ENCODE results near the gene IRF8.
"Not testable (repeated sequence)": the region's sequence is repeated elsewhere in the genome, so short reads cannot be mapped to it uniquely, and the experiment has no call there.

IRF8 gene

GRCh38 chr16:85868495-85868894, 30.5 kb upstream of the IRF8 start:
- no peak for DNase-seq (ENCODE audit: low read depth in 2 of 3, low spot score in 2 of 3)

DNA sequence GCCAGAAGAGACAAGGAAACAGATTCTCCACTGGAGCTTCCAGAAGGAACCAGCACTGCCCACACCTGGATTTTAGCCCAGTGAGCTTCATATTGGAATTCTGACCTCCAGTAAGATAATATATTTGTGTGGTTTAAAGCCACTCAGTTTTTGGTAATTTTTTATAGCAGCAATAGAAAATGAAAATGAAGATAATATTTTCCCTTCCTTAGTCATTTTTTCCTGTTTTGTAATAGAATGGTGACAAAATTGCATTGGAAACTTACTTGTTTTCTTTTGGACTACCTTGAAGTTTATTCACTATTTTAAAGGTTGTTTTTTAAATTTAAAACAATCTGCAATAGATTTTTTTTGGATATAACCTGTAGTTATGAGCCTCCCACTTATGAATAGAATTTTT, 29.8 kb upstream of the IRF8 start:
- no peak for DNase-seq (ENCODE audit: low read depth in 2 of 3, low spot score in 2 of 3)

DNA sequence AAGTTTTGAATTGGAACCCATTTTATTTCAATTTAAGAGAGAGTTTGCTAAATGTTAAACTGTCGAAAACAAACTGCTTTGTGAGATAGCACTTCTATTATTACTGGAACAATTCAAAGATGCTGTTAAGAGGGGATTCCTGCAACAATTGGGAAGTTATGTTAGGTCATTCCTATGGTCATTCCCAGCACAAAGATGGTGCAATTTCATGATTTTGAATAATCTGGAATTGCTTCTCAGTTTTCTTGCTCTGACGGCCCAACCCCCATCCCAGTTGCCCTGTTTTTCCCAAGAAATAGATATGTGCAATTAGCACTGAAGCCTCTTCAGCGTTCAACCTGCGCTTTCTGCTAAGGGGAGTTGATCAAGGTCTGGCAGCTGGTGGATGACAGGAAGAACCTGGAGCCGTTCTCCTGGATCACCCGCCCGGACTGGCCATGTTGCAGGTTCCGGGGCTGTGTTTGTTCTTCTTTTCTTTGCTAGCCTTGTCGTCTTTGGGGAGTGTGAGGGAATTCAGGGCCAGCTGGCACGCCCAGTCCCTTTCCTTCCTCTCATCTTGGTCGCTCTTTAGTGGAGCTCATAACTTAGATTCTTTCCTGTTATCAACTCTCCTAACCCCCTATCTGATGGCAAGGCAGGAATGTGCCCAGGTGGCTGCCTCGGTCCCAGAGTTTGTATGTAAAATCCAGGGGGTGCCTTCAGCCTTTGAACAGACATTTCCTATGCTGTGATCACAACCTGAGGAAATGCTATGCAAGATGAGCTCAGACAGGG, 29.0 kb upstream of the IRF8 start:
- no peak for DNase-seq (ENCODE audit: low read depth in 2 of 3, low spot score in 2 of 3)

DNA sequence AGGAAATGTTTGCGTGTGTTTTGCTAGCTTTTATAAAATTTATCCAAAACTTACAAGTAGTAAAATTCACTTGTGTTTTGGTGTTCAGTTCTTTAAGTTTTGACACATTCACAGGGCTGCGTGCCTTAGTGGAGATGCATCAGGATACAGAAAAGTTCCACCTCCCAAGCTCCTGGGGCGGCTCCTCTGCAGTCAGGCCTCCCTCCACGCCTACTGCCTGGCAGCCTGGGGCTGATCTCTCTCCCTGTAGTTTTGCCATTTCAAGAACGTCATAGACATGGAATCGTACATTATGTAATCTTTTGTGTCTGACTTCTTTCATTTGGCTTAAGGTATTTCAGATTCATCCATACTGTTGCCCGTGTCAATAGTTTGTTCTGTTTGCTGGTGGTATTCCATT, 27.2 kb upstream of the IRF8 start:
- DNase-seq (ENCODE audit: low read depth in 2 of 3, low spot score in 2 of 3), result no peak

GRCh38 chr16:85872734-85873133, 26.2 kb upstream of the IRF8 start:
- DNase-seq (ENCODE audit: low read depth in 2 of 3, low spot score in 2 of 3), result no peak

DNA sequence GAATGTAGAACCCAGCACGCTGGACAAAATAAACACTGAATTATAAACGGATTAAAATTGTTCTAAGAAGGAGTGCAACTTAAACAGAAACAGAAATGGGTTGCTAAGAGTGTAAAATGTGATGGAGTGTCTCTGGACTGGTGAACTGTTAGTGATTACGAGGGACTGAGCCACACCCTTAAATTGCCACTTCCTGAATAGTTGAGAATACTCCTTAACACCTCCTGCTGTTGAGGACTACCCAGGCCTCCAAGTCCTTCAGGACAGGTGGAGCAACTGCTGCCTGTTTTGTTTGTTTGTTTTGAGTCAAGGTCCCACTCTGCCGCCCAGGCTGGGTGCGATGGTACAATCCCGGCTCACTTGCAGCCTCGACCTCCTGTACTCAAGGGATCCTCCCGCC, 25.8 kb upstream of the IRF8 start:
- DNase-seq (ENCODE audit: low read depth in 2 of 3, low spot score in 2 of 3), result no peak

- not testable (repeated sequence) for DNase-seq (ENCODE audit: low read depth in 2 of 3, low spot score in 2 of 3)
These were observed 24.9 kb upstream of the IRF8 start for GRCh38 chr16:85874031-85874430.

- no peak for DNase-seq (ENCODE audit: low read depth in 2 of 3, low spot score in 2 of 3)
These were observed 20.6 kb upstream of the IRF8 start for GRCh38 chr16:85878407-85878806.

- DNase-seq (ENCODE audit: low read depth in 2 of 3, low spot score in 2 of 3), result no peak
These were observed 20.1 kb upstream of the IRF8 start for GRCh38 chr16:85878875-85879274.

DNA sequence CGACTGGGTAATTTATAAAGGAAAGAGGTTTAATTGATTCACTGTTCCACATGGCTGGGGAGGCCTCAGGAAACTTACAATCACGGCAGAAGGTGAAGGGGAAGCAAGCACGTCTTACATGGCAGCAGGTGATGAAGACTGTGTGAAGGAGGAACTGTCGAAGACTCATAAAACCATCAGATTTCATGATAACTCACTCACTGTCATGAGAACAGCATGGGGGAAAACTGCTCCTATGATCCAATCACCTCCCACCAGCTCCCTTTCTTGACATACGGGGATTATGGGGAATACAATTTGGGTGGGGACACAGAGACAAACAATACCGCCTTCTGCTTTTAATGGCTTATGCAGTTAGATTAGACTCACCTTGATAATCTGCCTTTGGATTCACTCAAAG, 19.4 kb upstream of the IRF8 start:
- no peak for DNase-seq (ENCODE audit: low read depth in 2 of 3, low spot score in 2 of 3)

DNA sequence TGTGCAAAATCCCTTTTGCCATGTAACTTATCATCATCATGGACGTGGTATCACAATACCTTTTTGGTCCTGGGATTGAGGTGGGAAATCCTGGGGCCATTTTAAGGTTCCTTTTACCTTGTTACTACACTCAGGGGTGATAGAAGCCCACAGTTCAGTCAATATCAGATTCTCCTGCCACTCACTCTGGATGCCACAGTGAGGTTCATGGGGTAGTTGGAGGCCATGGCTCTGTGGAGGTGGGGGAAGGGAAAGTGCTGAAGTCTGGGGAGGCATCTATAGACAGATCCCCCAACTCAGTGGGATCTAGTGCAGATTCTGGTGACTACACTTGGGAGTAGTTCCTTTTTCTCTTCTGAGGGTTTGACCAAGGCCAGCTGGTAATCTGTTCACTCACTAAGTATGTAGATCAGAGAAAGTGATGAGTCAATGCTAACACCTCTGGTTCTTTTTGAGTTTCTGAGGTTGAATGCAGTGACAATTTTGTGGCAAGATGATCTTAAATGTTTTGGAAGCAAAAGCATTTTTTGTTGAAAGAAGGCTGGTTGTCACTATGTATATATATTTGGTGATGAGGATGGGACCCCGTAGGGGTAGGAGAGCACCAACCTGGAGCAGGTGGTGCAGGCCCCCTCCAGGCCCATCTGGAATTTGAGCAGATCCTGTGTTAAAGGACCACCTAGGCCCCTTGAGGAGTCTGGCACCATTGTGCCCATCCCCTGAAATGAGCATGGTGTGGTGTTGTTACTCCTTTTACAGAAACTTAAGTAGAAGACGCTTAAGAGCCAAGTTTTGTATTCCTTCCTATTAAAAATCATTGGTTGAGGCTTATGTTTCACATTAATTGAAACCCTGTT, 18.8 kb upstream of the IRF8 start:
- no peak for DNase-seq (ENCODE audit: low read depth in 2 of 3, low spot score in 2 of 3)

GRCh38 chr16:85880861-85881260, 18.1 kb upstream of the IRF8 start:
- DNase-seq (ENCODE audit: low read depth in 2 of 3, low spot score in 2 of 3), result no peak

- no peak for DNase-seq (ENCODE audit: low read depth in 2 of 3, low spot score in 2 of 3)
These were observed 17.5 kb upstream of the IRF8 start for GRCh38 chr16:85881436-85881835.

GRCh38 chr16:85882181-85882810, 16.7 kb upstream of the IRF8 start:
- DNase-seq (ENCODE audit: low read depth in 2 of 3, low spot score in 2 of 3), result no peak

- no peak for DNase-seq (ENCODE audit: low read depth in 2 of 3, low spot score in 2 of 3)
These were observed 15.1 kb upstream of the IRF8 start for GRCh38 chr16:85883813-85884212.

GRCh38 chr16:85884808-85885463, 14.0 kb upstream of the IRF8 start:
- no peak for DNase-seq (ENCODE audit: low read depth in 2 of 3, low spot score in 2 of 3)

GRCh38 chr16:85885537-85885936, 13.4 kb upstream of the IRF8 start:
- no peak for DNase-seq (ENCODE audit: low read depth in 2 of 3, low spot score in 2 of 3)

DNA sequence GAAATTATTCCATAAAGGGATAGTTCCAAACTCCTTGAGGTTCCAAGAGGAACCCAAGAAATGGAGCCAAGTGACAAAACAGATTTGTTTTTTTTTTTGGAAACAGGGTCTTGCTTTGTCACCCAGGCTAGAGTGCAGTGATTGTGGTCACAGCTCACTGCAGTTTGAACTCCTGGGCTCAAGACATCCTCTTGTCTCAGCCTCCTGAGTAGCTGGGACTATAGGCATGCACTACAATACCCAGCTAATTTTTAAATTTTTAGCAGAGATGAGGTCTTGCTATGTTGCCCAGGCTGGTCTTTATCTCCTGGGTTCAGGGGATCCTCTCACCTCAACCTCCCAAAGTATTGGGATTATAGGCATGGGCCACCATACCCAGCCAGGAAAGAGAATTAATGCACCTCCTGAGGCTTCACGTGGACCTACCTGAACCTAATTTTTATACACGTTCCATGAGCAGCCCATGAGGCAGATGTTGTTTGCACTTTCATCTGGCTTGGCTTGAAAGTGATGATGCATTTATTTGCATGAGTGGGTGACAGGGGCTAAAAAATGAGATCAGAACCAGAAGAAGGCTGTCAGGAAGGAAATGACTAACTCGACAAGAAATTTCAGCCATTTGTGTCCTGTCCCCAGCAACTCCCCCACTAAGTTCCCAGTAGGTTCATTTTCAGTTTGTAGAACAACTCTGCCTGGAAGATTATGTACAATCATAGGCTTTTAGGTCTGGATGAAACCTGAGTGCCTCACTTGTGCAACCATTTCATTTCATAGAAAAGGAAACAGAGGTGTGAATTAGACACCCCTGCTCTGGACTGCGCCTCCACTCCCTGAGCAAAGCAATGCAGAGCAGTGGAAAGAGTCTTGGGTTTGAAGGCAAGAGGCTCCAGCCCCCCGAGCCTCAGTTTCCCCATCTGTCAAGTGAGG, 10.3 kb upstream of the IRF8 start:
- no peak for DNase-seq (ENCODE audit: low read depth in 2 of 3, low spot score in 2 of 3)

GRCh38 chr16:85891033-85891775, 7.8 kb upstream of the IRF8 start:
- no peak for DNase-seq (ENCODE audit: low read depth in 2 of 3, low spot score in 2 of 3)

DNA sequence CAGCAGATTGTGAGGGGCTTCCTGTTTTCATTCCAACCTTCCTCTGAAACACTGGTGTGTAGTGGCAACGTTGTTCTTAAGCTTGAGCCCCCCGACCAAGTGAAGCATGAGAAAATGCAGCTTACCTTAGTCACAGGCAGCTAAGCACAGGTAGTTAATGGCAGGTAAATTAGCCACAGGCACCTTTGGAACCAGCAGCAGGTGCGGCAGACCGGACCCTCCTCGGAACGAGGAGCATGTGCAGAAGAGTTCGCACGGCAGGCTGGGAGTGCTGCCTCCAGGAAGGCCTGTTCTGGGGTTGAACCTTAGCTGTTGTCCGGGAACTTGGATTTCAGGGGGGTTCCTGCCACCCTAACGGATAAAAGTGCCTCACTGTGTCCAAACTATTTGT, 7.2 kb upstream of the IRF8 start:
- no peak for DNase-seq (ENCODE audit: low read depth in 2 of 3, low spot score in 2 of 3)

All from activated CD8-positive, alpha-beta memory T cell treated with anti-CD3 and anti-CD28 coated beads for 48 hours (primary cell).